ENCODE results near the gene TRDMT1.

Gene TRDMT1

GRCh38 chr10:17202506-17202905 is 1.0 kb upstream of the TRDMT1 start:
- H3K4me3 ChIP-seq (ENCODE audit: low read depth, low read length), result no peak overlapping the region

GRCh38 chr10:17201794-17202116 is 283 bp upstream of the TRDMT1 start:
- TF ChIP-seq CTCF (IDR thresholded peaks at IDR 0.05; ENCODE audit: low read depth, low read length), result no peak
- H3K4me3 ChIP-seq (ENCODE audit: low read depth, low read length), result peak overlapping the region; percentile 67

More at GRCh38 chr10:17202506-17202905, 1.0 kb upstream of the TRDMT1 start:
- no peak for TF ChIP-seq CTCF (IDR thresholded peaks at IDR 0.05; ENCODE audit: low read depth, low read length)

GRCh38 chr10:17200001-17200911 is 1.2 kb downstream of the TRDMT1 start:
- peak overlapping the region; percentile 67 for H3K4me3 ChIP-seq (ENCODE audit: low read depth, low read length)
- no peak for TF ChIP-seq CTCF (IDR thresholded peaks at IDR 0.05; ENCODE audit: low read depth, low read length)

GRCh38 chr10:17199351-17199804 is 2.1 kb downstream of the TRDMT1 start:
- TF ChIP-seq CTCF (IDR thresholded peaks at IDR 0.05; ENCODE audit: low read depth, low read length), result no peak
- peak overlapping the region; percentile 67 for H3K4me3 ChIP-seq (ENCODE audit: low read depth, low read length)

- H3K4me3 ChIP-seq (ENCODE audit: low read depth, low read length), result no peak overlapping the region
- TF ChIP-seq CTCF (IDR thresholded peaks at IDR 0.05; ENCODE audit: low read depth, low read length), result no peak
These were observed 4.9 kb downstream of the TRDMT1 start for GRCh38 chr10:17196573-17196972.

- H3K4me3 ChIP-seq (ENCODE audit: low read depth, low read length), result no peak overlapping the region
- no peak for TF ChIP-seq CTCF (IDR thresholded peaks at IDR 0.05; ENCODE audit: low read depth, low read length)
These were observed 5.4 kb downstream of the TRDMT1 start for GRCh38 chr10:17196045-17196444.

GRCh38 chr10:17195083-17195482 is 6.4 kb downstream of the TRDMT1 start:
- no peak for TF ChIP-seq CTCF (IDR thresholded peaks at IDR 0.05; ENCODE audit: low read depth, low read length)
- no peak overlapping the region for H3K4me3 ChIP-seq (ENCODE audit: low read depth, low read length)

All from WI38 (cell line).